GM18498 (cell line): Measurements from ENCODE around the gene DCDC2C.
"Not testable (repeated sequence)": the region's sequence is repeated elsewhere in the genome, so short reads cannot be mapped to it uniquely, and the experiment has no call there.

ENCODE experiments used
- ATAC-seq: cut with Tn5 transposase; IDR thresholded peaks from one replicate; pipeline ENCODE4 v1.9.1; 2021; ENCODE audit warnings: mild to moderate bottlenecking, moderate library complexity; ENCODE audit not compliant: unreplicated experiment

DCDC2C gene

GRCh38 chr2:3703236-3703756 is at the start of gene DCDC2C:
Gene DCDC2C, plus strand, starts transcription at chr2:3703575. Its CDS starts 177 bp downstream, at chr2:3703752.
- ATAC-seq, result no peak

GRCh38 chr2:3654011-3654410 is 49.4 kb upstream of the DCDC2C start:
- no peak for ATAC-seq

- no peak for ATAC-seq
Measured at GRCh38 chr2:3654531-3655225, 48.7 kb upstream of the DCDC2C start.

GRCh38 chr2:3655871-3656761 is 47.3 kb upstream of the DCDC2C start:
- no peak for ATAC-seq

- no peak for ATAC-seq
Measured at GRCh38 chr2:3656762-3657721, 46.3 kb upstream of the DCDC2C start.

- no peak for ATAC-seq
Measured at GRCh38 chr2:3657881-3658280, 45.5 kb upstream of the DCDC2C start, which contains the start of gene ALLC. Gene ALLC, plus strand, starts transcription at chr2:3658200. Its CDS starts 12,958 bp downstream, at chr2:3671158.

GRCh38 chr2:3659447-3660432 is 43.6 kb upstream of the DCDC2C start:
- no peak for ATAC-seq

GRCh38 chr2:3660640-3661039 is 42.7 kb upstream of the DCDC2C start:
- not testable (repeated sequence) for ATAC-seq

- ATAC-seq, result no peak
Measured at GRCh38 chr2:3661149-3661660, 42.2 kb upstream of the DCDC2C start.

GRCh38 chr2:3662239-3662638 is 41.1 kb upstream of the DCDC2C start:
- ATAC-seq, result no peak

GRCh38 chr2:3664118-3664517 is 39.3 kb upstream of the DCDC2C start:
- no peak for ATAC-seq

GRCh38 chr2:3664925-3665324 is 38.5 kb upstream of the DCDC2C start:
- ATAC-seq, result no peak

- ATAC-seq, result no peak
Measured at GRCh38 chr2:3665886-3666612, 37.3 kb upstream of the DCDC2C start.

- ATAC-seq, result no peak
Measured at GRCh38 chr2:3666613-3666975, 36.8 kb upstream of the DCDC2C start.

- no peak for ATAC-seq
Measured at GRCh38 chr2:3667151-3667631, 36.2 kb upstream of the DCDC2C start.

GRCh38 chr2:3669656-3670055 is 33.7 kb upstream of the DCDC2C start:
- no peak for ATAC-seq

GRCh38 chr2:3670376-3670775 is 33.0 kb upstream of the DCDC2C start:
- no peak for ATAC-seq

- no peak for ATAC-seq
Measured at GRCh38 chr2:3670941-3671340, 32.4 kb upstream of the DCDC2C start.
